Mucosa of rectum (tissue), 2 donors: ENCODE measurements around the gene SLITRK6.

Source experiments
- H3K27ac ChIP-seq, 2 donors: one replicate each; pipeline ENCODE4 v1.7.0; 2013; ENCODE audit warnings: inconsistent platforms in 2 of 2, low read depth in 2 of 2, low read length in 2 of 2
- H3K27me3 ChIP-seq, 2 donors: one replicate each; pipeline ENCODE4 v1.7.0; 2013; ENCODE audit warnings: low read length in 2 of 2; ENCODE audit not compliant: control insufficient read depth in 2 of 2, insufficient read depth in 2 of 2
- H3K36me3 ChIP-seq, 2 donors: one replicate each; pipeline ENCODE4 v1.7.0; 2013; ENCODE audit warnings: low read length in 2 of 2; ENCODE audit not compliant: control insufficient read depth in 2 of 2, insufficient read depth in 2 of 2
- H3K4me1 ChIP-seq, 2 donors: one replicate each; pipeline ENCODE4 v1.7.0; 2013; ENCODE audit warnings: low read length in 2 of 2, mild to moderate bottlenecking in 1 of 2; ENCODE audit not compliant: control insufficient read depth in 2 of 2, insufficient read depth in 2 of 2
- H3K4me3 ChIP-seq, 2 donors: one replicate each; pipeline ENCODE4 v1.7.0; 2013; ENCODE audit warnings: low read length in 2 of 2
- H3K9ac ChIP-seq, 2 donors: one replicate each; pipeline ENCODE4 v1.7.0; 2013; ENCODE audit warnings: low read length in 2 of 2, low read depth in 1 of 2, mild to moderate bottlenecking in 1 of 2
- H3K9me3 ChIP-seq, 2 donors: one replicate each; pipeline ENCODE4 v1.7.0; 2013; ENCODE audit warnings: low read length in 2 of 2; ENCODE audit not compliant: control insufficient read depth in 2 of 2
- donor health status: healthy.
- donor health status: Normal muscosa, but diverticular disease.

Gene SLITRK6

GRCh38 chr13:85799097-85799582, at the start of gene SLITRK6:
Gene SLITRK6, minus strand, starts transcription at chr13:85799419. Its CDS starts 2,911 bp downstream, at chr13:85796508.
- Histone ChIP-seq H3K4me3 (peak within 1 kb of the TSS; percentile 40 to 56), H3K27me3 (no peaks in the 10 kb centered on the region), H3K4me1 (no peaks in the 10 kb centered on the region), H3K9me3 (no peaks in the 10 kb centered on the region), H3K9ac (peak within 1 kb of the TSS in 1 of 2 donors; percentile 8), H3K27ac (no peak within 1 kb of the TSS), H3K36me3 (no peaks in the 10 kb centered on the region)

- Histone ChIP-seq H3K27ac (no peak overlapping the region), H3K9ac (no peak overlapping the region), H3K4me1 (no peaks in the 10 kb centered on the region), H3K36me3 (no peaks in the 10 kb centered on the region), H3K9me3 (no peaks in the 10 kb centered on the region), H3K27me3 (no peaks in the 10 kb centered on the region), H3K4me3 (no peak overlapping the region)
These were observed 47.8 kb upstream of the SLITRK6 start for GRCh38 chr13:85847012-85847411.

- H3K27me3 ChIP-seq = no peaks in the 10 kb centered on the region
- H3K36me3 ChIP-seq = no peaks in the 10 kb centered on the region
These were observed 42.2 kb upstream of the SLITRK6 start for GRCh38 chr13:85841427-85841826.

GRCh38 chr13:85833921-85834320, 34.7 kb upstream of the SLITRK6 start:
- H3K4me1 ChIP-seq = no peaks in the 10 kb centered on the region
- H3K4me3 ChIP-seq = no peak overlapping the region
- H3K27me3 ChIP-seq = no peaks in the 10 kb centered on the region
- H3K9me3 ChIP-seq = no peaks in the 10 kb centered on the region
- H3K9ac ChIP-seq = no peak overlapping the region
- H3K36me3 ChIP-seq = no peaks in the 10 kb centered on the region
- no peak overlapping the region for H3K27ac ChIP-seq

More at GRCh38 chr13:85841427-85841826, 42.2 kb upstream of the SLITRK6 start:
- H3K9ac ChIP-seq = no peak overlapping the region
- H3K27ac ChIP-seq = no peak overlapping the region
- no peak overlapping the region for H3K4me3 ChIP-seq
- no peaks in the 10 kb centered on the region for H3K4me1 ChIP-seq
- H3K9me3 ChIP-seq = no peaks in the 10 kb centered on the region

- H3K9ac ChIP-seq = no peak overlapping the region
- H3K36me3 ChIP-seq = no peaks in the 10 kb centered on the region
- H3K27ac ChIP-seq = no peak overlapping the region
- no peaks in the 10 kb centered on the region for H3K9me3 ChIP-seq
- H3K27me3 ChIP-seq = no peaks in the 10 kb centered on the region
- no peaks in the 10 kb centered on the region for H3K4me1 ChIP-seq
- no peak overlapping the region for H3K4me3 ChIP-seq
These were observed 29.0 kb upstream of the SLITRK6 start for GRCh38 chr13:85828094-85828684.

- no peaks in the 10 kb centered on the region for H3K4me1 ChIP-seq
These were observed 26.2 kb upstream of the SLITRK6 start for GRCh38 chr13:85825454-85825853.

GRCh38 chr13:85823832-85824231, 24.6 kb upstream of the SLITRK6 start:
- Histone ChIP-seq H3K27me3 (no peaks in the 10 kb centered on the region), H3K27ac (no peak overlapping the region), H3K4me3 (no peak overlapping the region), H3K36me3 (no peaks in the 10 kb centered on the region), H3K9me3 (no peaks in the 10 kb centered on the region), H3K9ac (no peak overlapping the region), H3K4me1 (no peaks in the 10 kb centered on the region)

More at GRCh38 chr13:85825454-85825853, 26.2 kb upstream of the SLITRK6 start:
- Histone ChIP-seq H3K9me3 (no peaks in the 10 kb centered on the region), H3K36me3 (no peaks in the 10 kb centered on the region), H3K27me3 (no peaks in the 10 kb centered on the region), H3K27ac (no peak overlapping the region), H3K4me3 (no peak overlapping the region), H3K9ac (no peak overlapping the region)

- Histone ChIP-seq H3K36me3 (no peaks in the 10 kb centered on the region), H3K27ac (no peak overlapping the region), H3K9ac (no peak overlapping the region), H3K27me3 (no peaks in the 10 kb centered on the region), H3K4me3 (no peak overlapping the region), H3K9me3 (no peaks in the 10 kb centered on the region), H3K4me1 (no peaks in the 10 kb centered on the region)
These were observed 20.3 kb upstream of the SLITRK6 start for GRCh38 chr13:85819513-85819912.

- Histone ChIP-seq H3K9ac (no peak overlapping the region), H3K4me1 (no peaks in the 10 kb centered on the region), H3K27me3 (no peaks in the 10 kb centered on the region), H3K36me3 (no peaks in the 10 kb centered on the region), H3K27ac (no peak overlapping the region), H3K9me3 (no peaks in the 10 kb centered on the region), H3K4me3 (no peak overlapping the region)
These were observed 17.2 kb upstream of the SLITRK6 start for GRCh38 chr13:85816413-85816812.

GRCh38 chr13:85812282-85812681, 13.1 kb upstream of the SLITRK6 start:
- Histone ChIP-seq H3K9ac (no peak overlapping the region), H3K9me3 (no peaks in the 10 kb centered on the region), H3K27me3 (no peaks in the 10 kb centered on the region), H3K36me3 (no peaks in the 10 kb centered on the region), H3K27ac (no peak overlapping the region), H3K4me1 (no peaks in the 10 kb centered on the region), H3K4me3 (no peak overlapping the region)
